ENCODE results near the gene EMP1. TPM values are rescaled to one million over a fixed set of nuclear protein-coding genes. Genes with fewer than 3 reads are reported as not detected.

The EMP1 gene
- total and polyA plus RNA-seq, 2 donors (not counting 3 experiments of a cell fraction or from before 2014, with no cell fraction given): 265 to 528 TPM

GRCh38 chr12:13223941-13224340 lies 27.4 kb downstream of the EMP1 start:
- H3K4me3 ChIP-seq (replicated peaks in 1 of 3; ENCODE audit: insufficient read depth in 1 of 3, low read depth in 1 of 3, low read length in 3 of 3): no peak overlapping the region
- H2AFZ ChIP-seq (ENCODE audit: low read depth, low read length): no peak overlapping the region
- FAIRE-seq: no peak
- no peaks in the 10 kb centered on the region for H3K4me1 ChIP-seq (ENCODE audit: control insufficient read depth, extremely low read depth, insufficient read depth, low read length)
- no peak overlapping the region for H3K4me2 ChIP-seq (ENCODE audit: insufficient read depth, low read length)
- intact Hi-C loops (cut with micrococcal nuclease) (no loop called here), dilution Hi-C loops (cut with MboI; ENCODE audit: extremely low pct_ligation_motif_present, low sequenced_read_pairs) (no loop called here)
- H4K20me1 ChIP-seq (replicated peaks; ENCODE audit: control insufficient read depth, extremely low read depth, insufficient read depth, low read length): no peaks in the 10 kb centered on the region
- H3K27me3 ChIP-seq (ENCODE audit: control insufficient read depth in 2 of 2, insufficient read depth in 2 of 2, low read length in 2 of 2): no peaks in the 10 kb centered on the region
- BruUV-seq (replicated peaks): no TSS peak
- H3K9me3 ChIP-seq (replicated peaks; ENCODE audit: control insufficient read depth, insufficient read depth, low read length): no peaks in the 10 kb centered on the region
- no peak for TF ChIP-seq GATA2 (IDR thresholded peaks at IDR 0.05; ENCODE audit: insufficient read depth, insufficient read length, low read depth, low read length)
- TF ChIP-seq, protein P1, sequence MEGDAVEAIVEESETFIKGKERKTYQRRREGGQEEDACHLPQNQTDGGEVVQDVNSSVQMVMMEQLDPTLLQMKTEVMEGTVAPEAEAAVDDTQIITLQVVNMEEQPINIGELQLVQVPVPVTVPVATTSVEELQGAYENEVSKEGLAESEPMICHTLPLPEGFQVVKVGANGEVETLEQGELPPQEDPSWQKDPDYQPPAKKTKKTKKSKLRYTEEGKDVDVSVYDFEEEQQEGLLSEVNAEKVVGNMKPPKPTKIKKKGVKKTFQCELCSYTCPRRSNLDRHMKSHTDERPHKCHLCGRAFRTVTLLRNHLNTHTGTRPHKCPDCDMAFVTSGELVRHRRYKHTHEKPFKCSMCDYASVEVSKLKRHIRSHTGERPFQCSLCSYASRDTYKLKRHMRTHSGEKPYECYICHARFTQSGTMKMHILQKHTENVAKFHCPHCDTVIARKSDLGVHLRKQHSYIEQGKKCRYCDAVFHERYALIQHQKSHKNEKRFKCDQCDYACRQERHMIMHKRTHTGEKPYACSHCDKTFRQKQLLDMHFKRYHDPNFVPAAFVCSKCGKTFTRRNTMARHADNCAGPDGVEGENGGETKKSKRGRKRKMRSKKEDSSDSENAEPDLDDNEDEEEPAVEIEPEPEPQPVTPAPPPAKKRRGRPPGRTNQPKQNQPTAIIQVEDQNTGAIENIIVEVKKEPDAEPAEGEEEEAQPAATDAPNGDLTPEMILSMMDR (IDR thresholded peaks at IDR 0.05; ENCODE audit: extremely low read depth in 1 of 2, insufficient read depth in 1 of 2, low read depth in 1 of 2, low read length in 2 of 2): no peak
- TF ChIP-seq MAX (IDR thresholded peaks at IDR 0.05; ENCODE audit: insufficient read depth, insufficient read length): no peak
- TF ChIP-seq POLR2A (IDR thresholded peaks at IDR 0.05; ENCODE audit: low read depth, low read length): no peak
- TF ChIP-seq POLR2AphosphoS5 (IDR thresholded peaks at IDR 0.05; ENCODE audit: insufficient read depth, low read depth, low read length): no peak
- no peak for TF ChIP-seq MYC (IDR thresholded peaks at IDR 0.05; ENCODE audit: low read depth, low read length)
- TF ChIP-seq JUN (IDR thresholded peaks at IDR 0.05; ENCODE audit: borderline replicate concordance, insufficient read depth, insufficient read length, low read depth): no peak
- no peak for TF ChIP-seq EZH2 (IDR thresholded peaks at IDR 0.05; ENCODE audit: borderline replicate concordance, low read depth, low read length, severe bottlenecking)
- TF ChIP-seq FOS (IDR thresholded peaks at IDR 0.05; ENCODE audit: borderline replicate concordance, insufficient read depth, low read length): no peak
- ChIA-PET CTCF (interaction anchor here (0.8 to 2.4 kb wide), 3 partner anchors 13 to 487 kb away, joined by 3 to 13 read pairs (median 5); no protein-coding TSS in a partner anchor), POLR2A (no interaction called here)
- no peak for DNase-seq (ENCODE audit: low read depth, low spot score)
- H3K79me2 ChIP-seq (ENCODE audit: control insufficient read depth, insufficient read depth, low read length): no peaks in the 10 kb centered on the region
- peaks cover under 1 to 1% of the 10 kb centered on the region in 2 experiments for H3K36me3 ChIP-seq (ENCODE audit: control insufficient read depth in 2 of 2, extremely low read depth in 1 of 2, insufficient read depth in 2 of 2, low read length in 2 of 2)
- H3K9me1 ChIP-seq (replicated peaks; ENCODE audit: control insufficient read depth, extremely low read depth, insufficient read depth, low read length): no peaks in the 10 kb centered on the region
- H3K9ac ChIP-seq (replicated peaks; ENCODE audit: extremely low read depth, insufficient read depth, low read length): no peak overlapping the region
- H3K27ac ChIP-seq (ENCODE audit: insufficient read depth, low read depth, low read length): no peak overlapping the region

All from endothelial cell of umbilical vein (primary cell).